Type B pancreatic cell (in vitro differentiated cells): ENCODE measurements around the gene TMEM270. TPM values are rescaled to one million over a fixed set of nuclear protein-coding genes. Genes with fewer than 3 reads are reported as not detected.

ENCODE experiments used
- DNase-seq: peaks from one replicate; pipeline ENCODE4 v3.0.0; 2021; ENCODE audit warnings: mixed read lengths; ENCODE audit not compliant: unreplicated experiment; ENCODE audit errors: extremely low spot score
- H3K27ac Mint-ChIP-seq: 2 replicates; pipeline ENCODE4 v1.8.0; 2021; ENCODE audit warnings: mild to moderate bottlenecking, mixed read lengths
- H3K27me3 Mint-ChIP-seq: 2 replicates; pipeline ENCODE4 v1.8.0; 2021; ENCODE audit warnings: mixed read lengths
- H3K36me3 Mint-ChIP-seq: 2 replicates; pipeline ENCODE4 v1.8.0; 2021; ENCODE audit warnings: mixed read lengths
- H3K4me1 Mint-ChIP-seq: one replicate; pipeline ENCODE4 v1.8.0; 2021; ENCODE audit warnings: mixed read lengths; ENCODE audit not compliant: unreplicated experiment
- H3K4me3 Mint-ChIP-seq: 2 replicates; pipeline ENCODE4 v1.8.0; 2021; ENCODE audit warnings: mild to moderate bottlenecking, mixed read lengths
- H3K9me3 Mint-ChIP-seq: 2 replicates; pipeline ENCODE4 v1.8.0; 2021; ENCODE audit warnings: mixed read lengths
- CTCF ChIP-seq: fragments of 200-600 bp; sonication (generic); conservative IDR thresholded peaks from 2 replicates; pipeline ENCODE4 v1.5.0; 2021; ENCODE audit warnings: antibody characterized with exemption, mild to moderate bottlenecking
- total RNA-seq: library from RNA; stranded (reverse); gene quantifications from 2 replicates; pipeline ENCODE4 v1.2.1, GENCODE V29; 2021; ENCODE audit warnings: low replicate concordance

The TMEM270 gene
- total RNA-seq, 1 donor from 2014 or later: not detected

DNA sequence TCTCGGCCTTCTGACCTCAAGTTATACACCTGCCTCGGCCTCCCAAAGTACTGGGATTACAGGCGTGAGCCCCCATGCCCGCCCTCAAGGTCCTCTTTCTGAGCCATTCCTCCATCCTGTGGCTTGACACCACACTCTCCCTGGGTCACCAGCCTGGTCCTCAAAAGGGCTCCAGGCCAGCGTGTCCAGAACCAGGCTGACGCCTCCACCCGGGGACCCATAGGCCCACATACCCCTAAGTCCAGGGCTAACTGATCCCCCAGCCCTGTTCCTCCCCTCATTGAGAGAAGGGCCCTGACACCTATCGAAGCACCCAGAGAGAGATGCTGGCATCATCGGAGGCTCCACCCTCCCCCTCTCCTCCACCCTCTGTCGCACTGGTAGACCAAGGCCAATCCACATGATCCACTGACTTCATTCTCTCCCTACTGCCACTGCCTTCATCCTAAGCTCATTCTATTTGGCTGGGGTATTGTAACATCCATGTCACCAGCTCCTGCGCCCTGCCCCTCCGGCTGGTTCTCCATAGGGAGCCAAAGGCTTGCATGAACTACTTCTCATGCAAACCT is 46.7 kb downstream of the TMEM270 start:
- no peak overlapping the region for H3K27ac Mint-ChIP-seq
- no peaks in the 10 kb centered on the region for H3K9me3 Mint-ChIP-seq
- H3K27me3 Mint-ChIP-seq: no peaks in the 10 kb centered on the region
- H3K36me3 Mint-ChIP-seq: no peaks in the 10 kb centered on the region
- no peak for DNase-seq
- no peak for TF ChIP-seq CTCF
- H3K4me1 Mint-ChIP-seq: peaks cover 3% of the 10 kb centered on the region
- no peak overlapping the region for H3K4me3 Mint-ChIP-seq

DNA sequence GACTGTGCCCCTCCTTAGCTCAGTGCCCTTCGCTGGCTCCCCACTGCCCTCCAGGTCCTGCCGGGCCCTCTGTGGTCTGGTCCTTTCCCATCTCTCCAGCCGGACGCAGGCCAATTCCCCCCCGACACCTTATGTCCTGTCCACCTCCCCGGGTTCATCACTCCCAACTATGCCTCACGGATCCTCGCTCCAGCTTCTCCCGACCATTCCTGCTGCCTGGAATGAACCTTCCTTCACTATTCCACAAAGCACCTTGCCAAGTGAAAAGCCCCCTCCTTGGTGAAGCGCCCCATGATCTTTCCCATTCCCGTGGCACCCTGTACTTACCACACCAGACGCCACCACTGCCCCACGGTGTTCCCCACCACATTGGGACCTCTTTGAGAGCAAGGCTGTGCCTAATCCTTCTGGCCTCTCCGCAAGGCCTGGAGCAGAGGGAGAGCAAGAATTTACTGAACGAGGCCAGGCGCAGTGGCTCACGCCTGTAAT is 47.2 kb downstream of the TMEM270 start:
- H3K9me3 Mint-ChIP-seq: no peaks in the 10 kb centered on the region
- no peak for TF ChIP-seq CTCF
- no peaks in the 10 kb centered on the region for H3K36me3 Mint-ChIP-seq
- no peaks in the 10 kb centered on the region for H3K27me3 Mint-ChIP-seq
- no peak for DNase-seq
- no peak overlapping the region for H3K4me3 Mint-ChIP-seq
- H3K27ac Mint-ChIP-seq: no peak overlapping the region
- H3K4me1 Mint-ChIP-seq: peaks cover 3% of the 10 kb centered on the region

DNA sequence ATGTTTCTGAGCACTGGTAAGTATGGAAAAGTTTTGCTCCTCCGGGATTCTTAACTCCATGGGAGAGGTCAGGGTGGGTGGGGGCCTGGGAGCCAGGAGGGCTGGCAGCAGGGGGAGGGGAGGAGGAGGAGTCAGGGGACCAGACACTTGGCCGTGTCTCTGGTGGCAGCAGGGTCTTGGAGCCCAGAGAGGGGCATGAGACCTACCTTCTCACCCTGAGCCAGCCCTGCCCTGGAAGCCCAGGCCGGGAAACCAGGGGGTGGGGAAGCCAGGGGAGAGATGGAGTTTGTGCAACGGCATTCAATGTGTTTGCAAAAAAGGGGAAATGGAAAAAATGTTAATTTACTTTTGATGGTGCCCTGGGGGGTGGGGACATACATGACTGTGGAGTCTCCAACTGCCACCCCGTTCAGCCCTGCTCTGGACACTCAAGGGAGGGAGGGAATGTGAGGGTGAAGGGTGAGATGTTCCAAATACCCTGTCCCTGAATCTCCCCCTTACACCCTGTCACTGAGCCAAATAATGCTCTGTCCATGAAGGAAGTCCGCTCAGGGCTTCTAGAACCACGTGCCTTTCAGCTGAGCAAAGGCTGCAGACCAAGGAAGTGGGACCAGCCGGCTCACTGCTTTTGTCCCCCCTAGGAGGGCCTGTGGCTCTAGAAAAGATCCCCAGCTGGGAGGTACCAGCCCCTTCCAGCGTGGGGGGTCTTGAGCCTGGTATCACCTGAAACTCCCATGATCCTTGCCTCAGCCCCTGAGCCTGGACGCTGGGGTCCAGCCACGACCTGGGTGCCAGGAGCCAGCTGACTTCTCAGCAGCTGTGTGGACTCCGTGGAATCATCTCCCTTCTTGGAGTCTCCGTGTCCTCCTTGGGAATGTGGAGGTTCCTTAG is 48.3 kb downstream of the TMEM270 start:
- Mint-ChIP-seq H3K36me3 (no peaks in the 10 kb centered on the region), H3K27me3 (no peaks in the 10 kb centered on the region), H3K4me3 (no peak overlapping the region), H3K4me1 (peaks cover 3% of the 10 kb centered on the region), H3K27ac (no peak overlapping the region), H3K9me3 (no peaks in the 10 kb centered on the region)
- no peak for DNase-seq
- TF ChIP-seq CTCF: no peak

GRCh38 chr7:73909996-73910395 is 49.0 kb downstream of the TMEM270 start:
- Mint-ChIP-seq H3K36me3 (no peaks in the 10 kb centered on the region), H3K27me3 (no peaks in the 10 kb centered on the region), H3K4me3 (no peak overlapping the region), H3K27ac (no peak overlapping the region), H3K9me3 (no peaks in the 10 kb centered on the region), H3K4me1 (peaks cover 3% of the 10 kb centered on the region)
- DNase-seq: no peak
- TF ChIP-seq CTCF: no peak

- Mint-ChIP-seq H3K27me3 (peaks cover 3% of the 10 kb centered on the region), H3K4me1 (peaks cover 9% of the 10 kb centered on the region), H3K27ac (no peak overlapping the region), H3K4me3 (no peak overlapping the region), H3K9me3 (no peaks in the 10 kb centered on the region), H3K36me3 (no peaks in the 10 kb centered on the region)
- no peak for DNase-seq
- TF ChIP-seq CTCF: no peak
These were observed 51.3 kb downstream of the TMEM270 start for GRCh38 chr7:73912223-73912622.

Other genes with a start within 250 kb of the TMEM270 start
- gene MLXIPL, start 236.6 kb upstream of the TMEM270 start, total RNA-seq: 27.8 and 35.6 TPM in 2 replicates
- 3.8 and 12.9 TPM in 2 replicates for gene VPS37D, start 193.3 kb upstream of the TMEM270 start, total RNA-seq
- gene DNAJC30, start 177.7 kb upstream of the TMEM270 start, total RNA-seq: 14.7 and 15.0 TPM in 2 replicates
- 65.8 and 68.4 TPM in 2 replicates for gene BUD23, start 177.6 kb upstream of the TMEM270 start, total RNA-seq
- 27.3 and 35.1 TPM in 2 replicates for gene STX1A, start 141.5 kb upstream of the TMEM270 start, total RNA-seq
- 43.9 and 104 TPM in 2 replicates for gene ABHD11, start 122.4 kb upstream of the TMEM270 start, total RNA-seq
- 13.6 and 41.7 TPM in 2 replicates for gene CLDN3, start 90.9 kb upstream of the TMEM270 start, total RNA-seq
- 223 and 787 TPM in 2 replicates for gene CLDN4, start 30.2 kb upstream of the TMEM270 start, total RNA-seq
- 8.5 and 11.5 TPM in 2 replicates for gene METTL27, start 18.6 kb upstream of the TMEM270 start, total RNA-seq
- 8.8 TPM in 1 of 2 replicates, not detected in the other for gene ELN, start 167.0 kb downstream of the TMEM270 start, total RNA-seq
- 34.6 and 46.6 TPM in 2 replicates for gene LIMK1, start 222.6 kb downstream of the TMEM270 start, total RNA-seq